Measurements from ENCODE around the gene DIP2C. TPM values are rescaled to one million over a fixed set of nuclear protein-coding genes. Genes with fewer than 3 reads are reported as not detected.

DIP2C gene
- total and polyA plus RNA-seq, 2 donors from 2014 or later: 6.2 to 22.6 TPM

- Histone ChIP-seq H3K36me3 (ENCODE audit: control insufficient read depth in 2 of 3, insufficient read depth in 3 of 3, low read length in 3 of 3) (no peaks in the 10 kb centered on the region), H3K4me3 (ENCODE audit: low read length in 3 of 3) (no peak overlapping the region), H3K4me1 (ENCODE audit: control insufficient read depth in 2 of 3, insufficient read depth in 2 of 3, low read depth in 1 of 3, low read length in 3 of 3) (peaks cover 0 to 21% (median 16%) of the 10 kb centered on the region in 3 donors), H3K27me3 (ENCODE audit: control insufficient read depth, insufficient read depth, low read length) (no peaks in the 10 kb centered on the region), H3K27ac (ENCODE audit: low read depth in 2 of 2, low read length in 2 of 2) (no peak overlapping the region), H3K9ac (ENCODE audit: low read length in 3 of 3) (no peak overlapping the region), H3K9me3 (ENCODE audit: control insufficient read depth in 2 of 3, insufficient read depth in 1 of 3, low read length in 3 of 3) (no peaks in the 10 kb centered on the region)
- FAIRE-seq (no peak), DNase-seq (peak in 4 of 5 donors; percentile 33 to 84 (median 61))
- intact Hi-C loops (cut with DNase I): no loop called here
- no peak for TF ChIP-seq CTCF (IDR thresholded peaks at IDR 0.05; ENCODE audit: borderline replicate concordance, extremely low read depth, insufficient read depth)
These were observed 37.2 kb downstream of the DIP2C start for GRCh38 chr10:652233-652632.

GRCh38 chr10:651692-652091 lies 37.8 kb downstream of the DIP2C start:
- Histone ChIP-seq H3K4me1 (ENCODE audit: control insufficient read depth in 2 of 3, insufficient read depth in 2 of 3, low read depth in 1 of 3, low read length in 3 of 3) (peaks cover 0 to 23% (median 16%) of the 10 kb centered on the region in 3 donors), H3K9ac (ENCODE audit: low read length in 3 of 3) (no peak overlapping the region), H3K36me3 (ENCODE audit: control insufficient read depth in 2 of 3, insufficient read depth in 3 of 3, low read length in 3 of 3) (no peaks in the 10 kb centered on the region), H3K4me3 (ENCODE audit: low read length in 3 of 3) (no peak overlapping the region), H3K27me3 (ENCODE audit: control insufficient read depth, insufficient read depth, low read length) (no peaks in the 10 kb centered on the region), H3K9me3 (ENCODE audit: control insufficient read depth in 2 of 3, insufficient read depth in 1 of 3, low read length in 3 of 3) (no peaks in the 10 kb centered on the region), H3K27ac (ENCODE audit: low read depth in 2 of 2, low read length in 2 of 2) (peak overlapping the region in 1 of 2 donors; percentile 40)
- TF ChIP-seq CTCF (IDR thresholded peaks at IDR 0.05; ENCODE audit: borderline replicate concordance, extremely low read depth, insufficient read depth): no peak
- FAIRE-seq (no peak), DNase-seq (peak in 1 of 5 donors; percentile 26)
- intact Hi-C loops (cut with DNase I): no loop called here

DNA sequence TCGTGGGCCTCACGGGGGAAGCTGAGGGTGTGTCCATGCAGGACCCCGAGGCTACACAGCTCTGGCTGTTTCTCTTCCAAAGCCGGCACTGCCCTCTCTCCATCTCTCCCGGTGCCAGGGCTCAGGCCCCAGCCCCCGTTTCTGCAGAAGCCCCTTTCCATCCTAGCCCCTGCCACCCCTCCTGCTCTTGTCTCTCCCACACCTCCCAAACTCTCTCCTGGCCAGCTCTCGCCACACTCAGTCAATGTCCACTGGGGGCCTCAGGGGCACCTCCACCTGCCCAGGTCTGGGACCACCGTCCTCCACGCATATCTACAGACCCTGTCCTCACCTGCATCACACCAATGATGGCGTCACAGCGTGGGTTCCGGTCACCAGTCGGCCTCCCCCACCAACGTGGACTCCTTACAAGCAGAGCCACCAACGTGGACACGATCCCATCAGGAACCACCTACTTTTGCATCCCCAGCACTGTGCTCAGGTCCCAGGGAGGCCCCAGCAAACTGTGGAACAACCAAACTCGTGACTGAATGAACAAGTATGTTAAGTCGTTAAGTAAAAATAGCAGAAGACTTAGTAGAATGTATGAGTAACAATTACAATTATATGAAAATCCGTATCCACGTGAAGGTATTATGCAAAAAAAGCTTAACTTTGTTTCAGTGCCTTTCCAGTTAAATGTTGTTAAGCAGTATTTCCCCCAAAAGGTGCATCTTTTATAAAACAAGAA lies 38.4 kb downstream of the DIP2C start:
- Histone ChIP-seq H3K4me1 (ENCODE audit: control insufficient read depth in 2 of 3, insufficient read depth in 2 of 3, low read depth in 1 of 3, low read length in 3 of 3) (peaks cover 0 to 25% (median 16%) of the 10 kb centered on the region in 3 donors), H3K9me3 (ENCODE audit: control insufficient read depth in 2 of 3, insufficient read depth in 1 of 3, low read length in 3 of 3) (no peaks in the 10 kb centered on the region), H3K36me3 (ENCODE audit: control insufficient read depth in 2 of 3, insufficient read depth in 3 of 3, low read length in 3 of 3) (no peaks in the 10 kb centered on the region), H3K27me3 (ENCODE audit: control insufficient read depth, insufficient read depth, low read length) (no peaks in the 10 kb centered on the region), H3K27ac (ENCODE audit: low read depth in 2 of 2, low read length in 2 of 2) (peak overlapping the region; percentile 95 to 96), H3K4me3 (ENCODE audit: low read length in 3 of 3) (peak overlapping the region in 1 of 3 donors; percentile 58), H3K9ac (ENCODE audit: low read length in 3 of 3) (peak overlapping the region in 2 of 3 donors; percentile 27 to 78)
- no peak for TF ChIP-seq CTCF (IDR thresholded peaks at IDR 0.05; ENCODE audit: borderline replicate concordance, extremely low read depth, insufficient read depth)
- intact Hi-C loops (cut with DNase I): no loop called here
- FAIRE-seq (no peak), DNase-seq (peak in 1 of 5 donors; percentile 37)

Data from kidney (tissue), 14 donors.